GM10266 (cell line): ENCODE measurements around the gene ARL1.
"Not testable (repeated sequence)": the region's sequence is repeated elsewhere in the genome, so short reads cannot be mapped to it uniquely, and the experiment has no call there.

ENCODE experiments used
- DNase-seq: peaks from one replicate; pipeline ENCODE4 v3.0.0; 2012; ENCODE audit errors: extremely low spot score
- TF ChIP-seq, protein P1 (sequence below): IDR thresholded peaks from 2 replicates; pipeline ENCODE4 v1.5.1; 2012; ENCODE audit warnings: mild to moderate bottlenecking, low read depth; ENCODE audit not compliant: control insufficient read depth, insufficient read depth; ENCODE audit errors: missing control alignments

The ARL1 gene

DNA sequence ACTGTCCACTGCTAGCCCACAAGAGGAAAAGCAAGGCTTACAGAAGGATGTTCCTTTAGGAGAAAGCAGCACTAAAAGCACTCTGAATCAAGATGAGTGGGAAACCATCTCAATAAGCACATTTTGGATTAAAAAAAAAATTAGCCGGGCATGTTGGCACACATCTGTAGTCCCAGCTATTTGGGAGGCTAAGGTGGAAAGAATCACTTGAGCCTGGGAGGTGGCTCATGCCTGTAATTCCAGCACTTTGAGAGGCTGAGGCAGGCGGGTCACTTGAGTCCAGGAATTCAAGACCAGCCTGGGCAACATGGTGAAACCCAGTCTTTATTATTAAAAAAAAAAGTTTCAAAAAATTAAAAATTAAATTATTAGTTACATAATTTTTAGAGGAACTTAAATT, 17.0 kb upstream of the ARL1 start:
- DNase-seq: no peak
- TF ChIP-seq, protein P1, sequence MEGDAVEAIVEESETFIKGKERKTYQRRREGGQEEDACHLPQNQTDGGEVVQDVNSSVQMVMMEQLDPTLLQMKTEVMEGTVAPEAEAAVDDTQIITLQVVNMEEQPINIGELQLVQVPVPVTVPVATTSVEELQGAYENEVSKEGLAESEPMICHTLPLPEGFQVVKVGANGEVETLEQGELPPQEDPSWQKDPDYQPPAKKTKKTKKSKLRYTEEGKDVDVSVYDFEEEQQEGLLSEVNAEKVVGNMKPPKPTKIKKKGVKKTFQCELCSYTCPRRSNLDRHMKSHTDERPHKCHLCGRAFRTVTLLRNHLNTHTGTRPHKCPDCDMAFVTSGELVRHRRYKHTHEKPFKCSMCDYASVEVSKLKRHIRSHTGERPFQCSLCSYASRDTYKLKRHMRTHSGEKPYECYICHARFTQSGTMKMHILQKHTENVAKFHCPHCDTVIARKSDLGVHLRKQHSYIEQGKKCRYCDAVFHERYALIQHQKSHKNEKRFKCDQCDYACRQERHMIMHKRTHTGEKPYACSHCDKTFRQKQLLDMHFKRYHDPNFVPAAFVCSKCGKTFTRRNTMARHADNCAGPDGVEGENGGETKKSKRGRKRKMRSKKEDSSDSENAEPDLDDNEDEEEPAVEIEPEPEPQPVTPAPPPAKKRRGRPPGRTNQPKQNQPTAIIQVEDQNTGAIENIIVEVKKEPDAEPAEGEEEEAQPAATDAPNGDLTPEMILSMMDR: no peak

DNA sequence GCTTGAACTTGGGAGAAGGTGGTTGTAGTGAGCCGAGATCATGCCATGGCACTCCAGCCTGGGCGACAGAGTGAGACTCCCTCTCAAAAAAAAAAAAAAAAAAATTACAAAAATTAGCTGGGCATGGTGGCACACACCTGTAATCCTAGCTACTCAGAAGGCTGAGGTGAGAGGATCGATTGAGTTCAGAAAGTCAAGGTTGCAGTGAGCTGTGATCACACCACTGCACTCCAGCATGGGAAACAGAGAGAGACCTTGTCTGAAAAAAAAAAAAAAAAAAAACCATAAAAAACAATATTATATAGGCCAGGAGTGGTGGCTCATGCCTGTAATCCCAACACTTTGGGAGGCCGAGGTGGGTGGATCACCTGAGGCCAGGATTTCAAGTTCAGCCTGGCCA, 14.5 kb upstream of the ARL1 start:
- not testable (repeated sequence) for DNase-seq

DNA sequence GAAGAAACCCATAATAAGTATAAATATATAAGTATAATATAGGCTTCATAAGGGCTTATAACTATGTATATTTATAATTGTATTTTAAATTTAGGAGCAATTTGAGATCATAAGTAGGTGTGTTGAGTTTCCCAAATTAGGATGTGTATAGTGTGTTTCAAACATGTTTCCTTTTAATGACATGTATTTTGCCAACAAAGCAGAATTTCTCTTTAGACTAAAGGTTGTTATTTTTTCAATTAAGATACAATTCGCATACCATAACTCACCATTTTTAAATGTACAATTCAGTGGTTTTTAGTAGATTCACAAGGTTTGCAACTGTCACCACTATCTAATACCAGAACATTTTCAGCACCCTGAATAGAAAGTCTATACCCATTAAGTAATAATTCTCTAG, 7.7 kb upstream of the ARL1 start:
- no peak for DNase-seq
- TF ChIP-seq, protein P1: no peak

DNA sequence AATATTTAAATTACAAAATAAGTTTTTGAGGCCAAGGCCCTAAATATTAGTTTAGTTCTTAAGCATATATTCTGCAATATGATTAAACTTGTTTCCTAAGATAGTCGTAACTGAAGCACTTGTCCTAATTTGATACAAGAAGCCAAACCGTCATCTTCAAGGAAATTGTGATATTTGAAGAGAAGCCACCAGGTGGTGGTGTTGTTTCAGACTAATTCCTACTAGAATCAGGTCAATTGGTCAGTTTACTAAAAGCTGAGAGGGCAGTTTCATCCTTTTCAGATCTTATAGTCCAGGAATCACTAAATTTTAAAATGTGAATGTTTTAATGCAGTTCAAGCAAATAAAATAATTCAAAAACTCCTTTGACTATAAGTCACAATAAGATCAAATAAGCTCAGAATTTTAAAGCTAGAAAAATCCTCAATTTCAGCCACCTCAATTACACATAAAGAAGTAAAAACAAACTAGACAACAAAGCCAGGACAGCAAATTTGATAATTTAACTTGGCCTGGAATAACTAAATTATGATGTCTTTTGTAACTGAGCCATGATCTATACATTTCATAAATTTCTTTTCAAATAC, 7.1 kb upstream of the ARL1 start:
- peak; percentile 44 for DNase-seq
- TF ChIP-seq, protein P1: peak; percentile 56

DNA sequence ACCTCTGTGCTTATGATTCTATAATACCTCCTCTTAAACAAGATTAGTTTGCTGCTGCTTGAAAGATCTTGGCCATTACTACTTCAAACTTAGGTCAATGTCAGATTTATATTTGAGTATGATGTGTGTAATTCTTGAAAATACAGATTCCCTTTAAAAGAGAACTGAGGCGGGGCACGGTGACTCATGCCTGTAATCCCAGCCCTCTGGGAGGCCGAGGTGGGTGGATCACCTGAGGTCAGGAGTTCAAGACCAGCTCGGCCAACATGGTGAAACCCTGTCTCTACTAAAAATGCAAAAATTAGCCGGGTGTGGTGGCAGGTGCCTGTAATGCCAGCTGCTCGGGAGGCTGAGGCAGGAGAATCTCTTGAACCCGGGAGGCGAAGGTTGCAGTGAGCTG, 2.6 kb upstream of the ARL1 start:
- not testable (repeated sequence) for DNase-seq

DNA sequence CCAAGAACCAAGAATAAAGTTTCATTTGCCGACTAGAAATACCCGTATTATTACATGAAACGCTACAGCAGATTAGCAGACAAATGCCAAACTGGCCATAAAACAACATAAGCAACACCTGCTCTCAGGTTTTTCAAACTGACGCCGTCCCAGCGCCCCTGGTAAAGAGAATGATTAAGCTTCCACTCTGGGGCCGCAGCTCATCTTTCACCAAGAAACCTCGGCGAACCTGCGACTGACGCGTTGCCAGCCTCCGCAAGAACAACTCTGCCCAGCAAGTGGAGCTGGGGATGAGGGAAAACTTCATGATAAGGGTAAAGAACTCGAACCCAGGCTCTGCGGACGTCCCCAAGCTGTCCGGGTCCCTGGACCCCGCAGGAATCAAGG, 530 bp downstream of the ARL1 start:
- TF ChIP-seq, protein P1: no peak
- no peak for DNase-seq

DNA sequence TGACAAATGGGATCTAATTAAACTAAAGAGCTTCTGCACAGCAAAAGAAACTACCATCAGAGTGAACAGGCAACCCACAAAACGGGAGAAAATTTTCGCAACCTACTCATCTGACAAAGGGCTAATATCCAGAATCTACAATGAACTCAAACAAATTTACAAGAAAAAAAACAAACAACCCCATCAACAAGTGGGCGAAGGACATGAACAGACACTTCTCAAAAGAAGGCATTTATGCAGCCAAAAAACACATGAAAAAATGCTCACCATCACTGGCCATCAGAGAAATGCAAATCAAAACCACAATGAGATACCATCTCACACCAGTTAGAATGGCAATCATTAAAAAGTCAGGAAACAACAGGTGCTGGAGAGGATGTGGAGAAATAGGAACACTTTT, 16.4 kb downstream of the ARL1 start:
- not testable (repeated sequence) for DNase-seq

DNA sequence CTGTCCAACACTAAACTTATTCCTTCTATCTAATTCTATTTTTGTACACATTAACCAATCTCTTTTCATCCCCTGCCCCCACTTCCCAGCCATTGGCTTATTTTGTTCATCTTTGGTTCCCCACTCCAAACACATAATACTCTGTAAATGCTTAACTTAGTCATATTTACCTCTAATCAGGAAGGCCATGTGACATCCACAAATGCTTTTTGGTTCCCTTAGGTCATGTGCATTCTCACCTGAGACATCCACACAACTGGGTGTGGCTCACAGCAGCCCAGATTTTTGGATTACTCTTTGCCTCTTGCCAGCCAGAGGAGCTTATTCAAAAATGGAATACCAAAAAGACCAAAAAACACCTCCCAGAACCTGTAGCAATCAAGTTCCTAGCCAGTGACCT, 28.4 kb downstream of the ARL1 start:
- DNase-seq: no peak

DNA sequence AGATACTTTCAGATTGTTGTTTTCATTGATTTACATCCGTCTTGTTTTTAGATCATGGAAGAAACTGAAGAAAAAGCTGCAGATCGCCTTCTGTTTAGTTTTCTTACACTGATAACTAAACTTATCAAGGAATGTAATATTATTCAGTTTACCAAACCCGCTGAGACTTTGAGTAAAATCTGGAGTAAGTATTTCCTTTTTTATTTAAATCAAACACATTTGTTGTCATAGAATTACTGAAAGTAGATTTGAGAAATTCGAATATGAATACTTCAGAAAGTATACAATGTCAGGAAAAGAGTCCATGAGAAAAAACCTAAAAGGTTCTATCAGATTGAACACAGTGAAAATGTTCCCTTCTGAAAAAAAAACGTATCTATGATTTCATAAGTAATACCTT, 32.0 kb downstream of the ARL1 start:
- DNase-seq: no peak
- TF ChIP-seq, protein P1: no peak

More for the DNA sequence above, 28.4 kb downstream of the ARL1 start:
- TF ChIP-seq, protein P1: no peak
